Measurements from ENCODE around the gene INTS13. TPM values are rescaled to one million over a fixed set of nuclear protein-coding genes. Genes with fewer than 3 reads are reported as not detected.

The INTS13 gene
- total and polyA plus RNA-seq, 2 of the 4 experiments (the other 2 are of a cell fraction) = 9.9 to 31.9 TPM

DNA sequence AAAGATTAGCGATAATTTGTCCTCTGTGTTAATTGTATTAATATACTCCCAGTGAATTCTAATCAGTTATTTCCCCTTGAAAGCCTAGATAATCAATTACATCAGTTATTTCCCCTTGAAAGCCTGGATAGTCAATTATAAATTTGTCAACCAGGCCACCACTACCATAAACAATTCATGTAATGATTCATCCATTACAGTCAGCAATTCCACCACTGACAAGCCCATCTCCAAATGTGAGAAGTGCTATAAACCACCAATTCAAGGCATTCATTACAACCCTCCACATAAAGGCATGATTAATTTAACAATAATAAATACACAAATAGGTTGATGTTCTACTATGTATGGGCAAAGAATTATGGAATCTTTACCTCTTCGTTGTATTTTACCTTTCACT is 40.9 kb downstream of the INTS13 start:
- no CpG with 5 or more reads among the region's 2 CpGs for WGBS, 2 experiments (ENCODE audit: extremely low coverage in 2 of 2, insufficient read length in 1 of 2)
- no peaks in the 10 kb centered on the region for H3K27me3 ChIP-seq (ENCODE audit: control insufficient read depth, insufficient read depth, low read length)
- no peak overlapping the region for H2BK20ac ChIP-seq (ENCODE audit: low read depth, low read length)
- no peak overlapping the region for H3K56ac ChIP-seq (ENCODE audit: extremely low read depth, insufficient read depth, low read length)
- H2AFZ ChIP-seq (replicated peaks; ENCODE audit: low read length, poor library complexity) = no peak overlapping the region
- H3K36me3 ChIP-seq (ENCODE audit: control insufficient read depth, insufficient read depth, low read length) = no peaks in the 10 kb centered on the region
- TF ChIP-seq MXI1 (IDR thresholded peaks at IDR 0.05; ENCODE audit: borderline replicate concordance, low read depth, low read length) (no peak), MAFK (IDR thresholded peaks at IDR 0.05; ENCODE audit: low read depth, low read length) (no peak), RAD21 (IDR thresholded peaks at IDR 0.05; ENCODE audit: low read length) (no peak), POLR2A (IDR thresholded peaks at IDR 0.05; ENCODE audit: low read depth, low read length) (no peak), NFE2L2 (IDR thresholded peaks at IDR 0.05; ENCODE audit: low read depth, low read length) (no peak)
- H2AK9ac ChIP-seq (replicated peaks; ENCODE audit: low read depth, low read length, poor library complexity) = no peak overlapping the region
- H4K5ac ChIP-seq (ENCODE audit: low read depth, low read length) = no peak overlapping the region
- dilution Hi-C loops (cut with HindIII; ENCODE audit: low sequenced_read_pairs, unreplicated experiment) = no loop called here
- POLR2A ChIA-PET (ENCODE audit: unreplicated experiment) = no interaction called here
- H3K9ac ChIP-seq (ENCODE audit: low read depth, low read length) = no peak overlapping the region
- no peak for ATAC-seq (ENCODE audit: low read depth)
- no peak overlapping the region for H3K14ac ChIP-seq (replicated peaks; ENCODE audit: low read depth, low read length)
- in situ Hi-C loops (cut with MboI; ENCODE audit: low sequenced_read_pairs) = no loop called here
- H3K9me1 ChIP-seq (ENCODE audit: insufficient read depth, low read length) = no peaks in the 10 kb centered on the region; the same call in 1 of the 2 replicates
- DNase-seq = no peak
- CTCF ChIA-PET = interaction anchor here (1.3 kb wide), 1 partner anchor 12 kb away, joined by 5 read pairs; no protein-coding TSS in a partner anchor
- H3K27ac ChIP-seq (ENCODE audit: insufficient read depth, low read length) = no peak overlapping the region
- no peak overlapping the region for H4K91ac ChIP-seq (ENCODE audit: insufficient read depth, low read depth, low read length)
- BruUV-seq (replicated peaks) = no TSS peak
- no peak overlapping the region for H3K4me3 ChIP-seq (ENCODE audit: insufficient read depth, low read depth, low read length)
- no peak overlapping the region for H2AK5ac ChIP-seq (ENCODE audit: low read depth, low read length)
- H2BK120ac ChIP-seq (ENCODE audit: low read depth, low read length) = no peak overlapping the region
- no peak overlapping the region for H3K4me2 ChIP-seq (ENCODE audit: low read depth, low read length)
- no peaks in the 10 kb centered on the region for H3K9me3 ChIP-seq (ENCODE audit: control insufficient read depth, insufficient read depth, low read length)
- intact Hi-C loops (cut with micrococcal nuclease) = no loop called here
- no peak overlapping the region for H2BK15ac ChIP-seq (ENCODE audit: low read depth, low read length)
- no peak overlapping the region for H2BK5ac ChIP-seq (ENCODE audit: low read depth, low read length, poor library complexity, severe bottlenecking)
- H3K79me1 ChIP-seq (ENCODE audit: low read depth in 1 of 2, low read length in 2 of 2) = no peaks in the 10 kb centered on the region
- no peak overlapping the region for H3K23ac ChIP-seq (ENCODE audit: low read depth, low read length)
- H3K4me1 ChIP-seq (ENCODE audit: control insufficient read depth, insufficient read depth, low read length) = no peaks in the 10 kb centered on the region
- no peak overlapping the region for H4K8ac ChIP-seq (ENCODE audit: low read depth in 2 of 2, low read length in 2 of 2)
- H3K4ac ChIP-seq (ENCODE audit: low read depth, low read length) = no peak overlapping the region
- no peaks in the 10 kb centered on the region for H4K20me1 ChIP-seq (ENCODE audit: insufficient read depth, low read length)
- H3K18ac ChIP-seq (ENCODE audit: low read depth, low read length) = no peak overlapping the region

All from IMR-90 (cell line).